BLaER1 treated with 17β-estradiol and CSF1 and Interleukin-3, amounts not matched to agents 10 nM and 100 nM (cell line): ENCODE data around the gene PRAMEF1.
"Not testable (repeated sequence)": the region's sequence is repeated elsewhere in the genome, so short reads cannot be mapped to it uniquely, and the experiment has no call there.

Experiments
- H3K27ac ChIP-seq, 11 experiments: shearing (Covaris generic); formaldehyde crosslinking; 2 replicates each; pipeline ENCODE4 v1.8.1; 2022
- H3K27me3 ChIP-seq, 11 experiments: shearing (Covaris generic); formaldehyde crosslinking; 2 replicates each; pipeline ENCODE4 v1.8.1; 2022
- H3K36me3 ChIP-seq, 11 experiments: shearing (Covaris generic); formaldehyde crosslinking; 2 replicates each; pipeline ENCODE4 v1.8.1; 2022
- H3K4me1 ChIP-seq, 10 experiments: shearing (Covaris generic); formaldehyde crosslinking; 2 replicates each; pipeline ENCODE4 v1.8.1; 2022
- H3K4me2 ChIP-seq, 11 experiments: shearing (Covaris generic); formaldehyde crosslinking; 2 replicates each; pipeline ENCODE4 v1.8.1; 2022
- H3K4me3 ChIP-seq, 10 experiments: shearing (Covaris generic); formaldehyde crosslinking; 2 replicates each; pipeline ENCODE4 v1.8.1; 2022
- H3K9ac ChIP-seq, 11 experiments: shearing (Covaris generic); formaldehyde crosslinking; 2 replicates each; pipeline ENCODE4 v1.8.1; 2022
- H3K9me3 ChIP-seq, 11 experiments: shearing (Covaris generic); formaldehyde crosslinking; replicated peaks in 1 of 11; 2 replicates each; pipeline ENCODE4 v1.8.1; 2022
- H4K20me1 ChIP-seq, 11 experiments: shearing (Covaris generic); formaldehyde crosslinking; 2 replicates each; pipeline ENCODE4 v1.8.1; 2022
- Cebpa-rat ChIP-seq, 11 experiments: shearing (Covaris generic); IDR thresholded peaks; 2 replicates each; pipeline ENCODE4 v1.8.1; 2022

PRAMEF1 gene

GRCh38 chr1:12798911-12799310 lies 7.7 kb downstream of the PRAMEF1 start:
- Histone ChIP-seq H4K20me1 (no peaks in the 10 kb centered on the region), H3K4me3 (no peak overlapping the region), H3K4me1 (no peaks in the 10 kb centered on the region), H3K27ac (no peak overlapping the region), H3K27me3 (no peaks in the 10 kb centered on the region), H3K9me3 (no peaks in the 10 kb centered on the region), H3K36me3 (no peaks in the 10 kb centered on the region), H3K4me2 (no peak overlapping the region), H3K9ac (no peak overlapping the region)
- no peak for TF ChIP-seq Cebpa-rat (IDR thresholded peaks at IDR 0.05)

GRCh38 chr1:12799730-12800129 lies 8.5 kb downstream of the PRAMEF1 start:
- H3K4me3 ChIP-seq = no peak overlapping the region
- peaks cover 0 to 5% (median 3%) of the 10 kb centered on the region in 11 experiments; a peak in 10 of 22 replicates for H3K9me3 ChIP-seq
- H4K20me1 ChIP-seq = no peaks in the 10 kb centered on the region
- H3K4me1 ChIP-seq = no peaks in the 10 kb centered on the region
- TF ChIP-seq Cebpa-rat (IDR thresholded peaks at IDR 0.05) = no peak
- H3K27me3 ChIP-seq = no peaks in the 10 kb centered on the region
- H3K27ac ChIP-seq = no peak overlapping the region
- H3K36me3 ChIP-seq = no peaks in the 10 kb centered on the region
- H3K9ac ChIP-seq = no peak overlapping the region
- no peak overlapping the region for H3K4me2 ChIP-seq

GRCh38 chr1:12809933-12810332 lies 18.7 kb downstream of the PRAMEF1 start:
- Histone ChIP-seq H3K4me1 (no peaks in the 10 kb centered on the region), H3K36me3 (no peaks in the 10 kb centered on the region), H3K4me2 (no peak overlapping the region), H3K4me3 (no peak overlapping the region), H3K9ac (no peak overlapping the region), H3K9me3 (peaks cover 0 to 7% (median 2%) of the 10 kb centered on the region in 11 experiments; a peak in 11 of 22 replicates), H3K27me3 (no peaks in the 10 kb centered on the region), H3K27ac (no peak overlapping the region), H4K20me1 (no peaks in the 10 kb centered on the region; a peak in 2 of 22 replicates)
- TF ChIP-seq Cebpa-rat (IDR thresholded peaks at IDR 0.05) = no peak

DNA sequence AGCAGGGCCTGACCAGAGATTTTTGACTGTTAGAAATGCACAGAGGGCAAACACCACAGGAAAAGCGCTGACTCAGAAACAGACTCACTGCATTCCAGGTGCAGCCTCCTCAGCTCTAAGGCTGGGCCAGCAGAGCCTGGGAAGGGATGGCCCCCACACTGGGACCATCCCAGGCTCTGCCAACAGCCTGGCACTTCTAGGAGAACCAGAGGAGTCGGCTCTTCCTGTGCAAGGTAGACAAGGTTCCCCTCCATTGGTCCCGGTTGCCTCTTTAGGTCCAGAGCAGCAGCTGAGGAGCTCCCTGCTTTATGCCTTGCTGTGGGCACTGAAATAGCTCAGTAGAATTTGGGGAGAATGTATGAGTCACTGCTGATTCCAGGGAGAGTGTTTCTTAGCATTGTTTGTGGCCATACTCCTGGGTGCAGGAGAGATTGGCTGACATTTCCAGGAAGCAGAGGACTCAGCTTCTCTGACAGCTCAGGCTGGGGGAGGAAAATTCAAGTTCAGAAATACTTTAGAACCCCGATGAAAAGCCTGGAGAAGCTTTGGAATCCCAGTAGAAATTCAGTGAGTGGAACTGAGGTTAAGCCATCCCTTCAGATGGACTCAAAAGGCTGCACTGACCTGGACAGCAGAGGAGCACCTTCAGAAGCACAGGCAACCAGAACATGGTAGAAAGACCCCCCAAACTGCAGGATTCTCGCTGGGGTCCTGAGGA lies 19.7 kb downstream of the PRAMEF1 start:
- Histone ChIP-seq H3K9me3 (no peaks in the 10 kb centered on the region), H4K20me1 (no peaks in the 10 kb centered on the region; a peak in 2 of 22 replicates), H3K27ac (no peak overlapping the region), H3K27me3 (no peaks in the 10 kb centered on the region), H3K4me2 (0 out of 22 replicates have a peak overlapping the region, but pooled peaks of 1 of the 11 experiments have one; percentile 5), H3K36me3 (no peaks in the 10 kb centered on the region), H3K4me1 (no peaks in the 10 kb centered on the region), H3K9ac (no peak overlapping the region), H3K4me3 (no peak overlapping the region)
- no peak for TF ChIP-seq Cebpa-rat (IDR thresholded peaks at IDR 0.05)

DNA sequence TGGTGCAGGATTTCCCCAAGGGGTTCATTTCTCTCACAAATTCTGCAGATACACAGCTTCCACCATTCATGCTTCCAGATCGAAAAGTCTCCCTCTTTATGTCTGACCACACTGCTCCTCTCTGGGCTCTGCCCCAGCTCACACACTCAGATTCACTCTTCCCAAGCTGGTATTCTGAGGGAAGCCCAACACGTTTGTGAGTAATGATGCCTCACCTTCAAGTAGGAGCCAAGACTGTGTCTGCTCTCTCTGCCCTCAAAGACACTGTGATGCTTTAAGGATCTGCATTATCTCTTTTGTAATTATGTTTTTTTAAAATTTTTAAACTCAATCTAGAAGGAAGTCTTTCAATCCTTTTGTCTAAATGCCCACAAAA lies 20.2 kb downstream of the PRAMEF1 start:
- Histone ChIP-seq H3K4me1 (no peaks in the 10 kb centered on the region), H3K4me3 (no peak overlapping the region), H3K27me3 (no peaks in the 10 kb centered on the region), H3K9ac (no peak overlapping the region), H3K4me2 (no peak overlapping the region), H3K9me3 (no peaks in the 10 kb centered on the region), H4K20me1 (no peaks in the 10 kb centered on the region; a peak in 2 of 22 replicates), H3K27ac (no peak overlapping the region), H3K36me3 (no peaks in the 10 kb centered on the region)
- TF ChIP-seq Cebpa-rat (IDR thresholded peaks at IDR 0.05) = no peak

GRCh38 chr1:12819061-12819460 lies 27.9 kb downstream of the PRAMEF1 start:
- H3K4me1 ChIP-seq, H3K9ac ChIP-seq, H3K9me3 ChIP-seq, H3K4me2 ChIP-seq, H3K4me3 ChIP-seq, H4K20me1 ChIP-seq, H3K27ac ChIP-seq, H3K36me3 ChIP-seq, H3K27me3 ChIP-seq: not testable (repeated sequence)

DNA sequence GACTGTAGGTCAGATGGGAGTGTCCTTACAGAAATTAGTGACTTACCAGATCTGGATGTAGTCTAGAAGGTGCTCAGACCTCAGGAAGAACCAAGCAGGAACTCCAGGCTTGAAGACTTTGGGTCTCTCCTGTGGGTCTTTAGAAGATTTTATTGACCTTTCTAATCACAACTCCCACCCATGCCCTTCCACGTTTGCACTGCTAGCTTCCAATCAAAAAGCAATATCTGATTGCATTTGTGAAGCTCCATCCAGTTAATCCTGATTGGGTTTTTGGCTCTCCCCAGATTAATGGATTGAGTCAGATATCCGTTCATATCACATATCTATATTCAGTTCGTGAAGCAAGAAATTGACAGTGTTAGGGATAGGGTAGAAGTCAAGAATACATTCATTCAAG lies 40.1 kb downstream of the PRAMEF1 start, which contains the start of gene PRAMEF11:
PRAMEF11 (minus strand) TSS at position 101 of the 400 bp plus-strand sequence. CDS start 2,621 bp downstream, outside the sequence.
- not testable (repeated sequence) for H3K27me3 ChIP-seq, H3K27ac ChIP-seq, H4K20me1 ChIP-seq, H3K4me1 ChIP-seq, H3K4me2 ChIP-seq, H3K9me3 ChIP-seq, H3K9ac ChIP-seq, H3K36me3 ChIP-seq, H3K4me3 ChIP-seq

GRCh38 chr1:12833251-12833650 lies 42.1 kb downstream of the PRAMEF1 start:
- not testable (repeated sequence) for H3K27ac ChIP-seq, H3K4me2 ChIP-seq, H3K36me3 ChIP-seq, H4K20me1 ChIP-seq, H3K4me1 ChIP-seq, H3K9me3 ChIP-seq, H3K9ac ChIP-seq, H3K4me3 ChIP-seq, H3K27me3 ChIP-seq
